Measurements from ENCODE around the gene ABTB2.
"Not testable (repeated sequence)": the region's sequence is repeated elsewhere in the genome, so short reads cannot be mapped to it uniquely, and the experiment has no call there.

ABTB2 gene

GRCh38 chr11:34249439-34249838 lies 108.4 kb downstream of the ABTB2 start:
- H3K4me1 ChIP-seq = peaks cover under 1% of the 10 kb centered on the region
- DNase-seq (ENCODE audit: low spot score in 2 of 2) = no peak
- in situ Hi-C loops (cut with MboI; ENCODE audit: low sequenced_read_pairs) = no loop called here
- H3K9me3 ChIP-seq = no peaks in the 10 kb centered on the region
- no peaks in the 10 kb centered on the region for H3K36me3 ChIP-seq (replicated peaks)
- H3K4me3 ChIP-seq = no peak overlapping the region
- H3K27me3 ChIP-seq (ENCODE audit: low read depth) = no peaks in the 10 kb centered on the region

GRCh38 chr11:34246511-34246910 lies 111.3 kb downstream of the ABTB2 start:
- in situ Hi-C loops (cut with MboI; ENCODE audit: low sequenced_read_pairs); H3K4me1 ChIP-seq; H3K36me3 ChIP-seq (replicated peaks); DNase-seq (ENCODE audit: low spot score in 2 of 2); H3K9me3 ChIP-seq; H3K27me3 ChIP-seq (ENCODE audit: low read depth); H3K4me3 ChIP-seq: not testable (repeated sequence)

- no peak for DNase-seq (ENCODE audit: low spot score in 2 of 2)
- no peaks in the 10 kb centered on the region for H3K36me3 ChIP-seq (replicated peaks)
- H3K4me3 ChIP-seq = no peak overlapping the region
- peaks cover 8% of the 10 kb centered on the region; the same call in 1 of the 2 replicates for H3K4me1 ChIP-seq
- in situ Hi-C loops (cut with MboI; ENCODE audit: low sequenced_read_pairs) = no loop called here
- H3K27me3 ChIP-seq (ENCODE audit: low read depth) = no peaks in the 10 kb centered on the region
- H3K9me3 ChIP-seq = no peaks in the 10 kb centered on the region
Observed at GRCh38 chr11:34245041-34245440, 112.8 kb downstream of the ABTB2 start.

- Histone ChIP-seq H3K4me1 (peaks cover 8% of the 10 kb centered on the region; the same call in 1 of the 2 replicates), H3K9me3 (no peaks in the 10 kb centered on the region), H3K36me3 (replicated peaks) (no peaks in the 10 kb centered on the region), H3K27me3 (ENCODE audit: low read depth) (no peaks in the 10 kb centered on the region), H3K4me3 (no peak overlapping the region)
- no peak for DNase-seq (ENCODE audit: low spot score in 2 of 2)
- in situ Hi-C loops (cut with MboI; ENCODE audit: low sequenced_read_pairs) = no loop called here
Observed at GRCh38 chr11:34243600-34244464, 114.0 kb downstream of the ABTB2 start.

DNA sequence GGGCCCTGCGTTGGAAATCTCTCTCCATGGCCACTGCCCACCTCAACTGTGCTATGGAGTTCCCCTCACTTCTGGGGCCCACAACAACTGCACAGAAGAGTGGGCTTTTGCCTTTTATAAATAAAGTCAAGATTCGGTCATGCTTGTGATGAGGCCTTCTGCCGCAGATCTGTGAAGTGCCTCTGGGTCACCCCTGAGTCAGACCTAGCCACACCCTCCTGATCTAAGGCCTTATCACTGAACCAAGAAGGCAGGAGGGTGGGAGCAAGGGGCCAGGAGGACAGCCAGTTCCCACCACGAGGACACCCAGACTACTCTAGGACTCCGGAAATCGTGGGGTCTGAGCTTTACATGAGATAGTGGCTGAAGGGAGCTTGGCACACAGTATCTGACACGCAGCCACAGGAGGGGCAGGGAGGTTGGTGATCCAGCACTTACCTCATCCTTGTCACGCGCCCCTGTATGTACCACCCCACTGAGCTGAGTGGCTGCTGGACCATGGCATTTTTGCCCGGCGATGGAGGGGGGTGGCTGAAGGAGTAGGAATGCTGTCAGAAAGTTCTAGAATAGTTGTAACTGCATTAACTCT lies 115.7 kb downstream of the ABTB2 start:
- no peaks in the 10 kb centered on the region for H3K27me3 ChIP-seq (ENCODE audit: low read depth)
- DNase-seq (ENCODE audit: low spot score in 2 of 2) = no peak
- no peaks in the 10 kb centered on the region for H3K9me3 ChIP-seq
- peaks cover 8% of the 10 kb centered on the region; the same call in 1 of the 2 replicates for H3K4me1 ChIP-seq
- in situ Hi-C loops (cut with MboI; ENCODE audit: low sequenced_read_pairs) = no loop called here
- no peak overlapping the region for H3K4me3 ChIP-seq
- no peaks in the 10 kb centered on the region for H3K36me3 ChIP-seq (replicated peaks)

DNA sequence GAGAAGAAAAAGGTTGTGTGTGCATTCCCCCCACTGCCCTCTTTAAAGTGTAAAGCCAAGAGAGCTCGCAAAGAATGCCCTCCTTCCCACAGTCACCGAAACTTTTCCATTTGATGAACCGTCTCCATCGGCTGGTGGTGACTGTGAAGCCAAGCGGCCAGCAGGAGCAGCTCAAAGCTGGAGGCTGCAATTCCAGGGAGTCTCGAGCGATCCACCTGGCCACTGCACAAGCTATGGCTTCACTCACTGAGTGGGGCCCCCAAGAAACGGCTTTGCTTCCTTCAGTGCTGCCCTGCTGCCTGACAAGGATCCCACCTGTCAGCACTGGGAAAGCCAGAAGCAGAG lies 117.7 kb downstream of the ABTB2 start:
- Histone ChIP-seq H3K27me3 (ENCODE audit: low read depth) (no peaks in the 10 kb centered on the region), H3K4me3 (no peak overlapping the region), H3K4me1 (peaks cover 8% of the 10 kb centered on the region; the same call in 1 of the 2 replicates), H3K9me3 (no peaks in the 10 kb centered on the region), H3K36me3 (replicated peaks) (no peaks in the 10 kb centered on the region)
- DNase-seq (ENCODE audit: low spot score in 2 of 2) = no peak
- in situ Hi-C loops (cut with MboI; ENCODE audit: low sequenced_read_pairs) = no loop called here

GRCh38 chr11:34239465-34240149 lies 118.2 kb downstream of the ABTB2 start:
- DNase-seq (ENCODE audit: low spot score in 2 of 2) = no peak
- Histone ChIP-seq H3K4me3 (no peak overlapping the region), H3K27me3 (ENCODE audit: low read depth) (no peaks in the 10 kb centered on the region), H3K36me3 (replicated peaks) (no peaks in the 10 kb centered on the region), H3K4me1 (peaks cover 8% of the 10 kb centered on the region; the same call in 1 of the 2 replicates), H3K9me3 (no peaks in the 10 kb centered on the region)
- in situ Hi-C loops (cut with MboI; ENCODE audit: low sequenced_read_pairs) = no loop called here

- Histone ChIP-seq H3K4me3 (no peak overlapping the region), H3K27me3 (ENCODE audit: low read depth) (no peaks in the 10 kb centered on the region), H3K9me3 (no peaks in the 10 kb centered on the region), H3K4me1 (0 out of 2 replicates have a peak, but pooled peaks cover 3% of the 10 kb centered on the region), H3K36me3 (replicated peaks) (no peaks in the 10 kb centered on the region)
- DNase-seq (ENCODE audit: low spot score in 2 of 2) = no peak
- in situ Hi-C loops (cut with MboI; ENCODE audit: low sequenced_read_pairs) = no loop called here
Observed at GRCh38 chr11:34238966-34239365, 118.8 kb downstream of the ABTB2 start.

GRCh38 chr11:34238533-34238932 lies 119.3 kb downstream of the ABTB2 start:
- Histone ChIP-seq H3K9me3 (no peaks in the 10 kb centered on the region), H3K27me3 (ENCODE audit: low read depth) (no peaks in the 10 kb centered on the region), H3K4me3 (no peak overlapping the region), H3K36me3 (replicated peaks) (no peaks in the 10 kb centered on the region), H3K4me1 (0 out of 2 replicates have a peak, but pooled peaks cover 3% of the 10 kb centered on the region)
- in situ Hi-C loops (cut with MboI; ENCODE audit: low sequenced_read_pairs) = no loop called here
- no peak for DNase-seq (ENCODE audit: low spot score in 2 of 2)

- H3K4me1 ChIP-seq = no peaks in the 10 kb centered on the region
- DNase-seq (ENCODE audit: low spot score in 2 of 2) = no peak
Observed at GRCh38 chr11:34236572-34236971, 121.2 kb downstream of the ABTB2 start.

GRCh38 chr11:34235591-34236071 lies 122.2 kb downstream of the ABTB2 start:
- Histone ChIP-seq H3K4me3 (no peak overlapping the region), H3K27me3 (ENCODE audit: low read depth) (no peaks in the 10 kb centered on the region), H3K9me3 (no peaks in the 10 kb centered on the region), H3K36me3 (replicated peaks) (no peaks in the 10 kb centered on the region), H3K4me1 (no peaks in the 10 kb centered on the region)
- in situ Hi-C loops (cut with MboI; ENCODE audit: low sequenced_read_pairs) = no loop called here
- DNase-seq (ENCODE audit: low spot score in 2 of 2) = no peak

More at GRCh38 chr11:34236572-34236971, 121.2 kb downstream of the ABTB2 start:
- in situ Hi-C loops (cut with MboI; ENCODE audit: low sequenced_read_pairs) = no loop called here
- no peaks in the 10 kb centered on the region for H3K36me3 ChIP-seq (replicated peaks)
- no peaks in the 10 kb centered on the region for H3K9me3 ChIP-seq
- no peak overlapping the region for H3K4me3 ChIP-seq
- no peaks in the 10 kb centered on the region for H3K27me3 ChIP-seq (ENCODE audit: low read depth)

DNA sequence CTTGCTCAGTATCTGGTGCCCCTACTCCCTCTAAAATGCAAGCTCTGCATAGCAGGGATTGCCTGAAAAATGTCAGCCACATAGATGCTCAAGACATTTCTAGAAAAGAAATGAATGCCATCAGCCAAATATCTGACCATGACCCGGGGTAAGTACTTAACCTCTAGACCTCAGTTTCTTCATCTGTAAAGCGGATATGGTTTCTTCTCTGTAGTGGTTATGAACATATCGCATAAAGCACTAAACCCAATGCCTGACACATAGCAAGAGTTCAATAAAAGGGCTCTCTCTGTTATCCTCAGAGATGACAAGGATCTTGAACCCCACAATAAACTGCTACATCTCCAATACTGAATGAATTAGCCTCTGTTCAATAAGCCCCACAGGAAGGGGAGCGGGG lies 122.6 kb downstream of the ABTB2 start:
- H3K27me3 ChIP-seq (ENCODE audit: low read depth) = no peaks in the 10 kb centered on the region
- H3K9me3 ChIP-seq = no peaks in the 10 kb centered on the region
- H3K36me3 ChIP-seq (replicated peaks) = no peaks in the 10 kb centered on the region
- no peaks in the 10 kb centered on the region for H3K4me1 ChIP-seq
- no peak for DNase-seq (ENCODE audit: low spot score in 2 of 2)
- in situ Hi-C loops (cut with MboI; ENCODE audit: low sequenced_read_pairs) = no loop called here
- no peak overlapping the region for H3K4me3 ChIP-seq

DNA sequence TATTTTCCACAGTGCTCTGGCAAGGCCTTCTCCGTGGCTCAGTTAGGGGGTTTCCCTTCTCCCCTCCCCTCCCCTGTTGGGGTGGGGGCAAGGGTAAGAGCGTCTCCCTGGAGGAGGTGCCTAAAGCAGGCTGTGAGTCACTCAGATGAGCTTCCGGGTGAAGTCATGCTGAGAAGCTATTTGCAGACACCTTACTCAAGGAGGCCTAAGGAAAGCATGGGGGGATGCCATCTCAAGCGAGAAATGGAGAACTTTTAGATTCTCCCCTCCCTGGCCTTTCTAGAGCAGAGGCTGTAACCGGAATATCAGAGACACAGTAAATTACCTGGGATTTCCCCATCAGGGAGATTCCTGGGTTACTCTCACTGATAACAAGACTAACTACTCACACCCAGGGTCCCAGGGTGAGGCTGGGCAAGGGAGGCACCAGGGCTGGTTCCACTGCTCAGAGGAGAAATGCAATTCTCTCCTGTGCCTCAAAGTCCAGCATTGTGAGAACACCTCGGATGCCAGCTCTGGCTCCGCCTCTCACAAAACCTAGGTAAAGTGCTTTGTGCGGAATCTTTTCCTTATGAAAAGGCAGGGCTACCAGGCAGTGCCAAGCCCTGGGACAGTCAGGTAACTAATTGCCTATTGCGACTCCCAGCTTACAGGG lies 123.6 kb downstream of the ABTB2 start:
- H3K27me3 ChIP-seq (ENCODE audit: low read depth) = no peaks in the 10 kb centered on the region
- in situ Hi-C loops (cut with MboI; ENCODE audit: low sequenced_read_pairs) = no loop called here
- no peaks in the 10 kb centered on the region for H3K36me3 ChIP-seq (replicated peaks)
- H3K9me3 ChIP-seq = no peaks in the 10 kb centered on the region
- no peaks in the 10 kb centered on the region for H3K4me1 ChIP-seq
- no peak overlapping the region for H3K4me3 ChIP-seq
- no peak for DNase-seq (ENCODE audit: low spot score in 2 of 2)

All from HAP-1 (cell line).